GM23338 (cell line): ENCODE results near the gene TRPM1. TPM values are rescaled to one million over a fixed set of nuclear protein-coding genes. Genes with fewer than 3 reads are reported as not detected.
A peak's percentile ranks its signal among the peaks of the same experiment; 100 is the strongest.

ENCODE experiments used
- ATAC-seq: fragments of 200-7000 bp; cut with Tn5 transposase; 3 replicates; pipeline ENCODE4 v1.9.1; 2020
- DNase-seq: peaks from one replicate; pipeline ENCODE4 v3.0.0-alpha.2; 2015; ENCODE audit warnings: low spot score
- H2AFZ ChIP-seq: fragments of 200-600 bp; sonication (generic); 2 replicates; pipeline ENCODE4 v1.8.0; 2016; ENCODE audit warnings: antibody characterized with exemption, mild to moderate bottlenecking, moderate library complexity
- H3F3A ChIP-seq: fragments of 200-600 bp; sonication (generic); replicated peaks from 2 replicates; pipeline ENCODE4 v1.8.0; 2017; ENCODE audit warnings: antibody characterized with exemption, mixed run types, low read depth
- H3K27ac ChIP-seq: fragments of 200-600 bp; sonication (generic); 2 replicates; pipeline ENCODE4 v1.6.1; 2016; ENCODE audit warnings: low read depth
- H3K27me3 ChIP-seq: fragments of 200-600 bp; sonication (generic); 2 replicates; pipeline ENCODE4 v1.8.0; 2016; ENCODE audit warnings: mild to moderate bottlenecking, mixed run types, moderate library complexity; ENCODE audit not compliant: insufficient read depth
- H3K36me3 ChIP-seq: fragments of 200-600 bp; sonication (generic); 2 replicates; pipeline ENCODE4 v1.8.0; 2016; ENCODE audit warnings: mild to moderate bottlenecking; ENCODE audit not compliant: insufficient read depth
- H3K4me1 ChIP-seq: fragments of 200-600 bp; sonication (generic); 2 replicates; pipeline ENCODE4 v1.8.0; 2016; ENCODE audit warnings: mild to moderate bottlenecking, moderate library complexity; ENCODE audit not compliant: insufficient read depth
- H3K4me2 ChIP-seq: fragments of 200-600 bp; sonication (generic); 2 replicates; pipeline ENCODE4 v1.7.1; 2017; ENCODE audit warnings: mixed run types
- H3K4me3 ChIP-seq: fragments of 200-600 bp; sonication (generic); 2 replicates; pipeline ENCODE4 v1.6.1; 2016; ENCODE audit warnings: mixed run types
- H3K79me2 ChIP-seq: fragments of 200-600 bp; sonication (generic); replicated peaks from 2 replicates; pipeline ENCODE4 v1.8.0; 2017; ENCODE audit warnings: mild to moderate bottlenecking; ENCODE audit not compliant: insufficient read depth
- H3K9me2 ChIP-seq: fragments of 200-600 bp; sonication (generic); 2 replicates; pipeline ENCODE4 v1.8.0; 2017; ENCODE audit not compliant: insufficient read depth
- H4K20me1 ChIP-seq: fragments of 200-600 bp; sonication (generic); replicated peaks from 2 replicates; pipeline ENCODE4 v1.8.0; 2017; ENCODE audit warnings: mild to moderate bottlenecking; ENCODE audit not compliant: insufficient read depth
- H3K27ac Mint-ChIP-seq: 2 replicates; pipeline ENCODE4 v1.8.0; 2020; ENCODE audit warnings: inconsistent platforms, mild to moderate bottlenecking, moderate library complexity, mixed read lengths
- H3K27me3 Mint-ChIP-seq: 3 replicates; pipeline ENCODE4 v1.8.0; 2022; ENCODE audit warnings: low read depth, mild to moderate bottlenecking, moderate library complexity, mixed read lengths, inconsistent platforms; ENCODE audit not compliant: insufficient read depth, poor library complexity
- H3K36me3 Mint-ChIP-seq: 3 replicates; pipeline ENCODE4 v1.8.0; 2021; ENCODE audit warnings: low read depth, mild to moderate bottlenecking, inconsistent platforms, moderate library complexity, mixed read lengths
- H3K4me1 Mint-ChIP-seq: 3 replicates; pipeline ENCODE4 v1.8.0; 2020; ENCODE audit warnings: mild to moderate bottlenecking, inconsistent platforms, mixed read lengths
- H3K4me3 Mint-ChIP-seq: 3 replicates; pipeline ENCODE4 v1.8.0; 2021; ENCODE audit warnings: moderate library complexity, mild to moderate bottlenecking, inconsistent platforms, mixed read lengths
- H3K9me3 Mint-ChIP-seq: 3 replicates; pipeline ENCODE4 v1.8.0; 2020; ENCODE audit warnings: moderate library complexity, mild to moderate bottlenecking, inconsistent platforms, mixed read lengths
- CTCF ChIP-seq, 2 experiments: fragments of 200-600 bp in 1 of 2; sonication (generic) in 1 of 2; conservative IDR thresholded peaks; 2 replicates each; pipeline versions ENCODE4 v1.5.1 to v1.6.1; 2016 to 2017; ENCODE audit warnings: antibody characterized with exemption in 2 of 2, low read depth in 2 of 2, mild to moderate bottlenecking in 2 of 2, moderate library complexity in 1 of 2
- ETS1 ChIP-seq: IDR thresholded peaks from 2 replicates; pipeline ENCODE4 v1.6.1; 2016; ENCODE audit warnings: antibody characterized with exemption
- EZH2 ChIP-seq: fragments of 200-600 bp; sonication (generic); IDR thresholded peaks from one replicate; pipeline ENCODE4 v1.8.0; 2017; ENCODE audit warnings: antibody characterized with exemption, mild to moderate bottlenecking, low read depth; ENCODE audit not compliant: unreplicated experiment
- JUNB ChIP-seq: IDR thresholded peaks from one replicate; pipeline ENCODE4 v1.6.1; 2016; ENCODE audit warnings: antibody characterized with exemption; ENCODE audit not compliant: unreplicated experiment
- REST ChIP-seq: IDR thresholded peaks from one replicate; pipeline ENCODE4 v1.6.1; 2018; ENCODE audit warnings: antibody characterized with exemption; ENCODE audit not compliant: unreplicated experiment
- ZNF114 ChIP-seq: fragments of 250-450 bp; sonication (Bioruptor Pico); IDR thresholded peaks from 2 replicates; pipeline ENCODE4 v1.5.0; 2020; ENCODE audit warnings: mild to moderate bottlenecking, moderate library complexity
- ZNF331 ChIP-seq: fragments of 250-450 bp; sonication (Bioruptor Pico); IDR thresholded peaks from 2 replicates; pipeline ENCODE4 v1.5.0; 2020; ENCODE audit warnings: low read depth, mild to moderate bottlenecking, moderate library complexity
- ZNF462 ChIP-seq: fragments of 250-450 bp; sonication (Bioruptor Pico); IDR thresholded peaks from 2 replicates; pipeline ENCODE4 v1.5.0; 2020; ENCODE audit warnings: mild to moderate bottlenecking, moderate library complexity
- polyA plus RNA-seq: library from polyadenylated mRNA; unstranded; fragments of >200 nt; fragmentation: Nextera tagmentation; extraction: Ambion mirVana; gene quantifications from 2 replicates; pipeline ENCODE4 v1.2.1, GENCODE V29; 2016
- total RNA-seq: library from RNA; depleted of rRNA; stranded (reverse); fragments of >200 nt; shearing (Covaris generic); gene quantifications from 2 replicates; pipeline ENCODE4 v1.2.3, GENCODE V29; 2014

The TRPM1 gene
- total and polyA plus RNA-seq, 2 experiments from 2014 or later, result 0.19 TPM; not detected in 1

- H3K27ac Mint-ChIP-seq, result no peak overlapping the region; the same call in 1 of the 2 replicates
- H3K27me3 ChIP-seq, result no peaks in the 10 kb centered on the region
These were observed 48.5 kb upstream of the TRPM1 start for GRCh38 chr15:31149987-31150386.

More at GRCh38 chr15:31149987-31150386, 48.5 kb upstream of the TRPM1 start:
- Histone ChIP-seq H3K4me3 (no peak overlapping the region), H3K36me3 (no peaks in the 10 kb centered on the region), H3K9me2 (peaks cover 4% of the 10 kb centered on the region; the same call in 1 of the 2 replicates), H3K4me2 (no peak overlapping the region), H3K4me1 (peaks cover 41% of the 10 kb centered on the region), H3F3A (peaks cover 9% of the 10 kb centered on the region), H3K27ac (peak overlapping the region; percentile 4; the same call in 1 of the 2 replicates), H4K20me1 (no peaks in the 10 kb centered on the region), H2AFZ (no peak overlapping the region), H3K79me2 (no peaks in the 10 kb centered on the region)
- DNase-seq (no peak), ATAC-seq (no peak)
- H3K36me3 Mint-ChIP-seq, result peaks cover 13% of the 10 kb centered on the region; the same call in 2 of the 3 replicates
- TF ChIP-seq JUNB (no peak), EZH2 (no peak), ETS1 (no peak), ZNF462 (CRISPR knock-in tag) (no peak), ZNF331 (CRISPR knock-in tag) (no peak), CTCF (conservative IDR thresholded peaks at IDR 0.05; ENCODE audit: low read depth in 2 of 2) (no peak), REST (no peak), ZNF114 (no peak)
- H3K9me3 Mint-ChIP-seq, result peaks cover 14% of the 10 kb centered on the region; the same call in 2 of the 3 replicates
- H3K27me3 Mint-ChIP-seq, result peaks cover 4% of the 10 kb centered on the region
- H3K4me3 Mint-ChIP-seq, result no peak overlapping the region
- peaks cover 49% of the 10 kb centered on the region for H3K4me1 Mint-ChIP-seq
